22Rv1 (cell line): Measurements from ENCODE around the gene KRT34.
"Not testable (repeated sequence)": the region's sequence is repeated elsewhere in the genome, so short reads cannot be mapped to it uniquely, and the experiment has no call there.

Experiments
- H3K27ac ChIP-seq: fragments of 450-650 bp; 2 replicates; pipeline ENCODE4 v1.5.1; 2017
- CTCF ChIP-seq: fragments of 450-650 bp; IDR thresholded peaks from 2 replicates; pipeline ENCODE4 v1.5.1; 2017; ENCODE audit warnings: mild to moderate bottlenecking
- ZFX ChIP-seq: fragments of 450-650 bp; IDR thresholded peaks from 2 replicates; pipeline ENCODE4 v1.6.1; 2017; ENCODE audit warnings: antibody characterized with exemption, borderline replicate concordance

The KRT34 gene

GRCh38 chr17:41347869-41348760 lies 34.0 kb downstream of the KRT34 start:
- TF ChIP-seq CTCF (no peak), ZFX (no peak)
- H3K27ac ChIP-seq = no peak overlapping the region

GRCh38 chr17:41346421-41346820 lies 35.7 kb downstream of the KRT34 start:
- H3K27ac ChIP-seq = not testable (repeated sequence)

DNA sequence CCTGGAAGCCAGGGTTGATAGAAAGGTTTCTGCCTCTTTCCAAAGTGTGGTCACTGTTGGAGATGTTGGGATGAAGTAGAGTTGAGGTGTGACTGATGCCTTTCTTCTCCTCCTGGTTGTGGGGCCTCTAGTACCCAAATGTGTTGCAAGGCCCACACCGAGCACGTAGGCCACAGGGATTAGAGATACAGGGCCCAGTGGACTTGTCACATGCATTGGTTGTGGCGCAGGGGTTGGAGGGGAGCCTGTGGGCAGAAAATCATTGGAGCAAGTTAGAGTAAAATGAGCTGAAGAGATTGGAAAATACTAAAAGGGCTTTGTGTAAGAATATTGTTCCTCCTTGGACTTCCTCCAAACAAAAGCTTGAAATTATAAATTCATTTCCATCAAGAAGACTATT lies 36.1 kb downstream of the KRT34 start:
- TF ChIP-seq CTCF (no peak), ZFX (no peak)
- H3K27ac ChIP-seq = no peak overlapping the region

- H3K27ac ChIP-seq = no peak overlapping the region
- TF ChIP-seq ZFX (no peak), CTCF (no peak)
Observed at GRCh38 chr17:41343029-41343428, 39.1 kb downstream of the KRT34 start.

- TF ChIP-seq ZFX (no peak), CTCF (no peak)
- no peak overlapping the region for H3K27ac ChIP-seq
Observed at GRCh38 chr17:41340934-41341861, 40.9 kb downstream of the KRT34 start.

- TF ChIP-seq CTCF = no peak
- H3K27ac ChIP-seq = no peak overlapping the region
Observed at GRCh38 chr17:41340494-41340893, 41.6 kb downstream of the KRT34 start.

DNA sequence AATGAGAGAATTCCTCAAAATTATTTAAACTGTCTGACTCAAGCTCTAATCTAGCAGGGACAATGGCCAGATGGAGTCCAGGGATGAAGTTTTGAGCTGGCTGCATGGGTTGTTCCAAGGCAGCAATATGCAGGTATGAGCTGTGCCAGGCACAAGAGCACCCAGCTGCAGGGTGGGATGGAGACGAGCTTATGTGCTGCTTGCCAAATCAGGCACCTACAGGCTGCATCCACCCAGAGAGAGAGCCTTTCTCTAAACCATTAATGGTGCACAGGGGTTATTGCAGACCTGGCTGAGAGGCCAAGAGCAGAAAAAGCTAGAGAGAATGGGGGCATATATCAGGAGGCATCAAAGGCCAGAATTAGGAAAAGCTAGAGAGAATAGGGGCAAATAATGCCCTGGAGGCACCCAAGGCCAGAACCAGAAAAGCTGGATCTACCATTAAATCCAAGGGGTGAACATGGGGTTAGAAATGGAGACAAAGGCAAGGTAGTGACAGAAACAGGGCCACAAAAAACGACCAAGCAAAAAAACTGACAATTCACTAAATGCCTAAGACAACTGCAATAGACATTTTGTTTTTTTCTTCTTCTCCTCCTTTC lies 42.4 kb downstream of the KRT34 start:
- no peak overlapping the region for H3K27ac ChIP-seq
- TF ChIP-seq CTCF (no peak), ZFX (no peak)
